HL-60 (cell line): Measurements from ENCODE around the gene TNRC6C.

Source experiments
- GABPA ChIP-seq: IDR thresholded peaks from 2 replicates; pipeline ENCODE4 v1.6.1; 2012; ENCODE audit warnings: low read depth
- POLR2AphosphoS5 ChIP-seq: IDR thresholded peaks from 2 replicates; pipeline ENCODE4 v1.6.1; 2012; ENCODE audit warnings: low read depth
- TF ChIP-seq, protein P1 (sequence below): IDR thresholded peaks from one replicate; pipeline ENCODE4 v1.5.1; 2011; ENCODE audit warnings: low read length, control low read depth, inconsistent platforms; ENCODE audit not compliant: insufficient read depth
- TF ChIP-seq, protein P2 (sequence below): IDR thresholded peaks from 2 replicates; pipeline ENCODE4 v1.6.1; 2012; ENCODE audit warnings: low read depth; ENCODE audit not compliant: insufficient replicate concordance

DNA sequence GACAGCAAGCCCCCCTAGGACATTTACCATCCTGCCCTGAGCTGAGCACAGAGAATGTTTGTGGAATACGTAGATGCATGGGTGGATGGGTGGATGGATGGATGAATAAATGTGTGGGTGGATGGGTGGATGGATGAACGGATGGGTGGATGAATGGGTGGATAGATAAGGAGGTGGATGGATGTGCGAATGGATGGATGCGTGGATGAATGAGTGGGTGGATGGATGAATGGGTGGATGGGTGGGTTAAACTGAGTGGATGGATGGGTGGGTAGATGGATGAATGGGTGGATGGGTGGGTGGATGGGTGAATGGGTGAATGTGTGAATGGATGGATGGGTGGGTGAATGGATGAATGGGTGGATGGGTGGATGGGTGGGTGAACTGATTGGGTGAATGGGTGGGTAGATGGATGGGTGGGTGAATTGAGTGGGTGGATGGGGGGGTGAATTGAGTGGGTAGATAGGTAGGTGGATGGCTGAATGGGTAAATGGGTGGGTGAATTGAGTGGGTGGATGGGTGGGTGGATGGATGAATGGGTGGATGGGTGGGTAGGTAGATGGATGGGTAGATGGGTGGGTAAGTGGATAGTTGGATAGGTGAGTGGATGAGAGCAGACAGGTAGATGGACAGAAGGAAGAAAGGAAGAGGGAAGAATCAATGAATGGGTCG, 164.9 kb downstream of the TNRC6C start:
- TF ChIP-seq, protein P1, sequence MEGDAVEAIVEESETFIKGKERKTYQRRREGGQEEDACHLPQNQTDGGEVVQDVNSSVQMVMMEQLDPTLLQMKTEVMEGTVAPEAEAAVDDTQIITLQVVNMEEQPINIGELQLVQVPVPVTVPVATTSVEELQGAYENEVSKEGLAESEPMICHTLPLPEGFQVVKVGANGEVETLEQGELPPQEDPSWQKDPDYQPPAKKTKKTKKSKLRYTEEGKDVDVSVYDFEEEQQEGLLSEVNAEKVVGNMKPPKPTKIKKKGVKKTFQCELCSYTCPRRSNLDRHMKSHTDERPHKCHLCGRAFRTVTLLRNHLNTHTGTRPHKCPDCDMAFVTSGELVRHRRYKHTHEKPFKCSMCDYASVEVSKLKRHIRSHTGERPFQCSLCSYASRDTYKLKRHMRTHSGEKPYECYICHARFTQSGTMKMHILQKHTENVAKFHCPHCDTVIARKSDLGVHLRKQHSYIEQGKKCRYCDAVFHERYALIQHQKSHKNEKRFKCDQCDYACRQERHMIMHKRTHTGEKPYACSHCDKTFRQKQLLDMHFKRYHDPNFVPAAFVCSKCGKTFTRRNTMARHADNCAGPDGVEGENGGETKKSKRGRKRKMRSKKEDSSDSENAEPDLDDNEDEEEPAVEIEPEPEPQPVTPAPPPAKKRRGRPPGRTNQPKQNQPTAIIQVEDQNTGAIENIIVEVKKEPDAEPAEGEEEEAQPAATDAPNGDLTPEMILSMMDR = no peak
- no peak for TF ChIP-seq POLR2AphosphoS5
- TF ChIP-seq, protein P2, sequence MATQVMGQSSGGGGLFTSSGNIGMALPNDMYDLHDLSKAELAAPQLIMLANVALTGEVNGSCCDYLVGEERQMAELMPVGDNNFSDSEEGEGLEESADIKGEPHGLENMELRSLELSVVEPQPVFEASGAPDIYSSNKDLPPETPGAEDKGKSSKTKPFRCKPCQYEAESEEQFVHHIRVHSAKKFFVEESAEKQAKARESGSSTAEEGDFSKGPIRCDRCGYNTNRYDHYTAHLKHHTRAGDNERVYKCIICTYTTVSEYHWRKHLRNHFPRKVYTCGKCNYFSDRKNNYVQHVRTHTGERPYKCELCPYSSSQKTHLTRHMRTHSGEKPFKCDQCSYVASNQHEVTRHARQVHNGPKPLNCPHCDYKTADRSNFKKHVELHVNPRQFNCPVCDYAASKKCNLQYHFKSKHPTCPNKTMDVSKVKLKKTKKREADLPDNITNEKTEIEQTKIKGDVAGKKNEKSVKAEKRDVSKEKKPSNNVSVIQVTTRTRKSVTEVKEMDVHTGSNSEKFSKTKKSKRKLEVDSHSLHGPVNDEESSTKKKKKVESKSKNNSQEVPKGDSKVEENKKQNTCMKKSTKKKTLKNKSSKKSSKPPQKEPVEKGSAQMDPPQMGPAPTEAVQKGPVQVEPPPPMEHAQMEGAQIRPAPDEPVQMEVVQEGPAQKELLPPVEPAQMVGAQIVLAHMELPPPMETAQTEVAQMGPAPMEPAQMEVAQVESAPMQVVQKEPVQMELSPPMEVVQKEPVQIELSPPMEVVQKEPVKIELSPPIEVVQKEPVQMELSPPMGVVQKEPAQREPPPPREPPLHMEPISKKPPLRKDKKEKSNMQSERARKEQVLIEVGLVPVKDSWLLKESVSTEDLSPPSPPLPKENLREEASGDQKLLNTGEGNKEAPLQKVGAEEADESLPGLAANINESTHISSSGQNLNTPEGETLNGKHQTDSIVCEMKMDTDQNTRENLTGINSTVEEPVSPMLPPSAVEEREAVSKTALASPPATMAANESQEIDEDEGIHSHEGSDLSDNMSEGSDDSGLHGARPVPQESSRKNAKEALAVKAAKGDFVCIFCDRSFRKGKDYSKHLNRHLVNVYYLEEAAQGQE = no peak
- TF ChIP-seq GABPA = no peak
